GM23338 (cell line): ENCODE results near the gene ASMT. TPM values are rescaled to one million over a fixed set of nuclear protein-coding genes. Genes with fewer than 3 reads are reported as not detected.
"Not testable (repeated sequence)": the region's sequence is repeated elsewhere in the genome, so short reads cannot be mapped to it uniquely, and the experiment has no call there.

ENCODE experiments used
- ATAC-seq: fragments of 200-7000 bp; cut with Tn5 transposase; 3 replicates; pipeline ENCODE4 v1.9.1; 2020
- DNase-seq: peaks from one replicate; pipeline ENCODE4 v3.0.0-alpha.2; 2015; ENCODE audit warnings: low spot score
- H2AFZ ChIP-seq: fragments of 200-600 bp; sonication (generic); 2 replicates; pipeline ENCODE4 v1.8.0; 2016; ENCODE audit warnings: antibody characterized with exemption, mild to moderate bottlenecking, moderate library complexity
- H3F3A ChIP-seq: fragments of 200-600 bp; sonication (generic); replicated peaks from 2 replicates; pipeline ENCODE4 v1.8.0; 2017; ENCODE audit warnings: antibody characterized with exemption, mixed run types, low read depth
- H3K27ac ChIP-seq: fragments of 200-600 bp; sonication (generic); 2 replicates; pipeline ENCODE4 v1.6.1; 2016; ENCODE audit warnings: low read depth
- H3K27me3 ChIP-seq: fragments of 200-600 bp; sonication (generic); 2 replicates; pipeline ENCODE4 v1.8.0; 2016; ENCODE audit warnings: mild to moderate bottlenecking, mixed run types, moderate library complexity; ENCODE audit not compliant: insufficient read depth
- H3K36me3 ChIP-seq: fragments of 200-600 bp; sonication (generic); 2 replicates; pipeline ENCODE4 v1.8.0; 2016; ENCODE audit warnings: mild to moderate bottlenecking; ENCODE audit not compliant: insufficient read depth
- H3K4me1 ChIP-seq: fragments of 200-600 bp; sonication (generic); 2 replicates; pipeline ENCODE4 v1.8.0; 2016; ENCODE audit warnings: mild to moderate bottlenecking, moderate library complexity; ENCODE audit not compliant: insufficient read depth
- H3K4me2 ChIP-seq: fragments of 200-600 bp; sonication (generic); 2 replicates; pipeline ENCODE4 v1.7.1; 2017; ENCODE audit warnings: mixed run types
- H3K4me3 ChIP-seq: fragments of 200-600 bp; sonication (generic); 2 replicates; pipeline ENCODE4 v1.6.1; 2016; ENCODE audit warnings: mixed run types
- H3K79me2 ChIP-seq: fragments of 200-600 bp; sonication (generic); replicated peaks from 2 replicates; pipeline ENCODE4 v1.8.0; 2017; ENCODE audit warnings: mild to moderate bottlenecking; ENCODE audit not compliant: insufficient read depth
- H3K9me2 ChIP-seq: fragments of 200-600 bp; sonication (generic); 2 replicates; pipeline ENCODE4 v1.8.0; 2017; ENCODE audit not compliant: insufficient read depth
- H4K20me1 ChIP-seq: fragments of 200-600 bp; sonication (generic); replicated peaks from 2 replicates; pipeline ENCODE4 v1.8.0; 2017; ENCODE audit warnings: mild to moderate bottlenecking; ENCODE audit not compliant: insufficient read depth
- H3K27ac Mint-ChIP-seq: 2 replicates; pipeline ENCODE4 v1.8.0; 2020; ENCODE audit warnings: inconsistent platforms, mild to moderate bottlenecking, moderate library complexity, mixed read lengths
- H3K27me3 Mint-ChIP-seq: 3 replicates; pipeline ENCODE4 v1.8.0; 2022; ENCODE audit warnings: low read depth, mild to moderate bottlenecking, moderate library complexity, mixed read lengths, inconsistent platforms; ENCODE audit not compliant: insufficient read depth, poor library complexity
- H3K36me3 Mint-ChIP-seq: 3 replicates; pipeline ENCODE4 v1.8.0; 2021; ENCODE audit warnings: low read depth, mild to moderate bottlenecking, inconsistent platforms, moderate library complexity, mixed read lengths
- H3K4me1 Mint-ChIP-seq: 3 replicates; pipeline ENCODE4 v1.8.0; 2020; ENCODE audit warnings: mild to moderate bottlenecking, inconsistent platforms, mixed read lengths
- H3K4me3 Mint-ChIP-seq: 3 replicates; pipeline ENCODE4 v1.8.0; 2021; ENCODE audit warnings: moderate library complexity, mild to moderate bottlenecking, inconsistent platforms, mixed read lengths
- H3K9me3 Mint-ChIP-seq: 3 replicates; pipeline ENCODE4 v1.8.0; 2020; ENCODE audit warnings: moderate library complexity, mild to moderate bottlenecking, inconsistent platforms, mixed read lengths
- CREB1 ChIP-seq: fragments of 250-450 bp; sonication (Bioruptor Pico); IDR thresholded peaks from 2 replicates; pipeline ENCODE4 v1.5.0; 2020; ENCODE audit warnings: low read depth, mild to moderate bottlenecking, moderate library complexity
- CTCF ChIP-seq, 2 experiments: fragments of 200-600 bp in 1 of 2; sonication (generic) in 1 of 2; conservative IDR thresholded peaks; 2 replicates each; pipeline versions ENCODE4 v1.5.1 to v1.6.1; 2016 to 2017; ENCODE audit warnings: antibody characterized with exemption in 2 of 2, low read depth in 2 of 2, mild to moderate bottlenecking in 2 of 2, moderate library complexity in 1 of 2
- ZNF462 ChIP-seq: fragments of 250-450 bp; sonication (Bioruptor Pico); IDR thresholded peaks from 2 replicates; pipeline ENCODE4 v1.5.0; 2020; ENCODE audit warnings: mild to moderate bottlenecking, moderate library complexity
- polyA plus RNA-seq: library from polyadenylated mRNA; unstranded; fragments of >200 nt; fragmentation: Nextera tagmentation; extraction: Ambion mirVana; gene quantifications from 2 replicates; pipeline ENCODE4 v1.2.1, GENCODE V29; 2016
- total RNA-seq: library from RNA; depleted of rRNA; stranded (reverse); fragments of >200 nt; shearing (Covaris generic); gene quantifications from 2 replicates; pipeline ENCODE4 v1.2.3, GENCODE V29; 2014

Gene ASMT
- total and polyA plus RNA-seq, 2 experiments from 2014 or later, result 0.53 to 2.4 TPM

DNA sequence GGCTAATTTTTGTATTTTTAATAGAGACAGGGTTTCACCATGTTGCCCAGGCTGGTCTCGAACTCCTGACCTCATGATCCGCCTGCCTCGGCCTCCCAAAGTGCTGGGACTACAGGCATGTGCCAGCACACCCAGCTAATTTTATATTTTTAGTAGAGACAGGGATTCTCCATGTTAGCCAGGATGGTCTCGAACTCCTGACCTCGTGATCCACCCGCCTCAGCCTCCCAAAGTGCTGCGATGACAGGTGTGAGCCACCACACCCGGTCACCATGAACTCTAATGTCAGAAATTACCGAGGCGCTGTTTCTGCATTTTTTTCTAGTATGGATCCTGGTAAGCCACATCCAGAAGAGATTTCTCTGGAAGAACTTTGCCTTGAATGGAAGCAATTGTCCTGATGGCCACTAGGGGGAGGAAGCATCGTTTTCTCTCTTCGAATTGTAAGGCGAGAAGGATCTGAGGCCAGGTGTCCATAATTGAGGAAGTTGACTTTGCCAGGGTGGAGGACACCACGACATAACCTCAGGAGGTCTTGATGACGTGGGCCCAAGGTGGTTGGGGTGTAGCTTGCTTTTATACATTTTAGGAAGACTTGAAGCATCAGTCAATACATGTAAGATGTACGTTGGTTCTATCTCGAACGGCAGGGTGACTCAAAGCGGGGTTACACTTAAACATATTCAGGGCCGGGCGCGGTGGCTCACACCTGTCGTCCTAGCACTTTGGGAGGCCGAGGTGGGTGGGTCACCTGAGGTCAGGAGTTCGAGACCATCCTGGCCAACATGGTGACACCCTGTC is 37.4 kb downstream of the ASMT start:
- H3F3A ChIP-seq, H3K36me3 ChIP-seq, H4K20me1 ChIP-seq, H3K4me3 Mint-ChIP-seq, H2AFZ ChIP-seq, H3K27ac ChIP-seq, H3K9me2 ChIP-seq, H3K4me3 ChIP-seq, H3K79me2 ChIP-seq, H3K4me1 ChIP-seq, H3K27me3 ChIP-seq, H3K4me2 ChIP-seq: not testable (repeated sequence)
- H3K36me3 Mint-ChIP-seq, result peaks cover 17% of the 10 kb centered on the region
- ATAC-seq (peak; percentile 17), DNase-seq (peak; percentile 87)
- H3K27ac Mint-ChIP-seq, result peak overlapping the region; percentile 64; the same call in 1 of the 2 replicates
- peaks cover 29% of the 10 kb centered on the region for H3K9me3 Mint-ChIP-seq
- TF ChIP-seq CREB1 (0 out of 2 replicates have a peak, but pooled peaks have one; percentile 16), CTCF (conservative IDR thresholded peaks at IDR 0.05; ENCODE audit: low read depth in 2 of 2) (peak; percentile 88 to 93), ZNF462 (CRISPR knock-in tag) (peak; percentile 48; the same call in 1 of the 2 replicates)
- H3K27me3 Mint-ChIP-seq, result peaks cover 13% of the 10 kb centered on the region
- peaks cover 14% of the 10 kb centered on the region for H3K4me1 Mint-ChIP-seq
